ENCODE data around the gene CGREF1. TPM values are rescaled to one million over a fixed set of nuclear protein-coding genes. Genes with fewer than 3 reads are reported as not detected.

The CGREF1 gene
- total and polyA plus RNA-seq, 2 donors (not counting 1 experiment from before 2014, with no cell fraction given) = 1.5 to 2.3 TPM

- no peak overlapping the region for H3K4me3 ChIP-seq (replicated peaks in 1 of 4; ENCODE audit: control extremely low read depth in 1 of 4, insufficient read depth in 1 of 4, low read depth in 3 of 4, low read length in 4 of 4)
- H3K4me1 ChIP-seq (ENCODE audit: control insufficient read depth, extremely low read depth, insufficient read depth, low read length) = peaks cover 4% of the 10 kb centered on the region
- no peak overlapping the region for H3K4me2 ChIP-seq (ENCODE audit: extremely low read depth, insufficient read depth, low read length)
- TF ChIP-seq CTCF (conservative IDR thresholded peaks at IDR 0.05 in 1 of 2, IDR thresholded peaks at IDR 0.05 in 1 of 2; ENCODE audit: low read depth in 1 of 2, low read length in 2 of 2) = no peak
- no peak for TF ChIP-seq EZH2 (IDR thresholded peaks at IDR 0.05; ENCODE audit: low read length, missing control alignments)
- H3K36me3 ChIP-seq (ENCODE audit: control insufficient read depth, insufficient read depth, low read length) = peaks cover 18% of the 10 kb centered on the region
- no peaks in the 10 kb centered on the region for H4K20me1 ChIP-seq (ENCODE audit: control insufficient read depth, extremely low read depth, insufficient read depth, low read length)
- no peak overlapping the region for H3K27ac ChIP-seq (ENCODE audit: insufficient read depth, low read length)
- H3K79me2 ChIP-seq (ENCODE audit: control insufficient read depth, insufficient read depth, low read length) = peaks cover 12% of the 10 kb centered on the region
- H3K9me3 ChIP-seq (ENCODE audit: control insufficient read depth, insufficient read depth, low read depth, low read length) = no peaks in the 10 kb centered on the region
- H2AFZ ChIP-seq (ENCODE audit: low read length) = no peak overlapping the region
- no peak overlapping the region for H3K9ac ChIP-seq (ENCODE audit: insufficient read depth, low read length)
- H3K27me3 ChIP-seq (ENCODE audit: control insufficient read depth, insufficient read depth, low read length) = no peaks in the 10 kb centered on the region
- no peak for DNase-seq (ENCODE audit: low read depth in 2 of 2)
Measured at GRCh38 chr2:27128668-27129571, 10.0 kb upstream of the CGREF1 start.

GRCh38 chr2:27127883-27128667 lies 9.1 kb upstream of the CGREF1 start:
- H4K20me1 ChIP-seq (ENCODE audit: control insufficient read depth, extremely low read depth, insufficient read depth, low read length) = no peaks in the 10 kb centered on the region
- TF ChIP-seq EZH2 (IDR thresholded peaks at IDR 0.05; ENCODE audit: low read length, missing control alignments) (no peak), CTCF (conservative IDR thresholded peaks at IDR 0.05 in 1 of 2, IDR thresholded peaks at IDR 0.05 in 1 of 2; ENCODE audit: low read depth in 1 of 2, low read length in 2 of 2) (no peak)
- no peak overlapping the region for H3K4me3 ChIP-seq (replicated peaks in 1 of 4; ENCODE audit: control extremely low read depth in 1 of 4, insufficient read depth in 1 of 4, low read depth in 3 of 4, low read length in 4 of 4)
- H3K9ac ChIP-seq (ENCODE audit: insufficient read depth, low read length) = no peak overlapping the region
- peaks cover under 1% of the 10 kb centered on the region for H3K27me3 ChIP-seq (ENCODE audit: control insufficient read depth, insufficient read depth, low read length)
- H2AFZ ChIP-seq (ENCODE audit: low read length) = no peak overlapping the region
- no peak overlapping the region for H3K27ac ChIP-seq (ENCODE audit: insufficient read depth, low read length)
- peaks cover under 1% of the 10 kb centered on the region for H3K4me1 ChIP-seq (ENCODE audit: control insufficient read depth, extremely low read depth, insufficient read depth, low read length)
- DNase-seq (ENCODE audit: low read depth in 2 of 2) = no peak
- H3K9me3 ChIP-seq (ENCODE audit: control insufficient read depth, insufficient read depth, low read depth, low read length) = no peaks in the 10 kb centered on the region
- H3K4me2 ChIP-seq (ENCODE audit: extremely low read depth, insufficient read depth, low read length) = no peak overlapping the region
- peaks cover 18% of the 10 kb centered on the region for H3K36me3 ChIP-seq (ENCODE audit: control insufficient read depth, insufficient read depth, low read length)
- H3K79me2 ChIP-seq (ENCODE audit: control insufficient read depth, insufficient read depth, low read length) = peaks cover 4% of the 10 kb centered on the region

GRCh38 chr2:27126252-27126710 lies 7.4 kb upstream of the CGREF1 start:
- Histone ChIP-seq H3K27me3 (ENCODE audit: control insufficient read depth, insufficient read depth, low read length) (peaks cover 14% of the 10 kb centered on the region), H3K9me3 (ENCODE audit: control insufficient read depth, insufficient read depth, low read depth, low read length) (no peaks in the 10 kb centered on the region), H3K4me3 (replicated peaks in 1 of 4; ENCODE audit: control extremely low read depth in 1 of 4, insufficient read depth in 1 of 4, low read depth in 3 of 4, low read length in 4 of 4) (no peak overlapping the region), H3K4me1 (ENCODE audit: control insufficient read depth, extremely low read depth, insufficient read depth, low read length) (no peaks in the 10 kb centered on the region), H3K9ac (ENCODE audit: insufficient read depth, low read length) (no peak overlapping the region), H3K36me3 (ENCODE audit: control insufficient read depth, insufficient read depth, low read length) (peaks cover 7% of the 10 kb centered on the region), H3K4me2 (ENCODE audit: extremely low read depth, insufficient read depth, low read length) (no peak overlapping the region), H3K27ac (ENCODE audit: insufficient read depth, low read length) (no peak overlapping the region), H3K79me2 (ENCODE audit: control insufficient read depth, insufficient read depth, low read length) (no peaks in the 10 kb centered on the region), H4K20me1 (ENCODE audit: control insufficient read depth, extremely low read depth, insufficient read depth, low read length) (no peaks in the 10 kb centered on the region), H2AFZ (ENCODE audit: low read length) (no peak overlapping the region)
- TF ChIP-seq EZH2 (IDR thresholded peaks at IDR 0.05; ENCODE audit: low read length, missing control alignments) (no peak), CTCF (conservative IDR thresholded peaks at IDR 0.05 in 1 of 2, IDR thresholded peaks at IDR 0.05 in 1 of 2; ENCODE audit: low read depth in 1 of 2, low read length in 2 of 2) (no peak)
- DNase-seq (ENCODE audit: low read depth in 2 of 2) = no peak
